Gastrocnemius medialis (tissue), 4 donors: Measurements from ENCODE around the gene WDFY3.

ENCODE experiments used
- CTCF ChIP-seq, 5 experiments: fragments of 450-650 bp in 3 of 5; fragments of 200-600 bp in 2 of 5; sonication (generic) in 2 of 5; IDR thresholded peaks in 4 of 5; conservative IDR thresholded peaks in 1 of 5; 1 replicate in 4 of 5; 2 replicates in 1 of 5; pipeline ENCODE4 v1.5.1; 2016 to 2019; ENCODE audit warnings: antibody characterized with exemption in 5 of 5, mild to moderate bottlenecking in 3 of 5, moderate library complexity in 3 of 5
- POLR2A ChIP-seq, 2 donors: fragments of 450-650 bp; IDR thresholded peaks; one replicate each; pipeline ENCODE4 v1.6.1; 2017; ENCODE audit warnings: antibody characterized with exemption in 2 of 2, mild to moderate bottlenecking in 2 of 2, moderate library complexity in 2 of 2

- no peak for TF ChIP-seq POLR2A (IDR thresholded peaks at IDR 0.05)
- TF ChIP-seq CTCF (IDR thresholded peaks at IDR 0.05 in 4 of 5, conservative IDR thresholded peaks at IDR 0.05 in 1 of 5), result no peak
These were observed 334.9 kb downstream of the WDFY3 start for GRCh38 chr4:84631573-84631972.
